Forelimb muscle (tissue), 1 donor: ENCODE results near the gene AK9. TPM values are rescaled to one million over a fixed set of nuclear protein-coding genes. Genes with fewer than 3 reads are reported as not detected.
"Not testable (repeated sequence)": the region's sequence is repeated elsewhere in the genome, so short reads cannot be mapped to it uniquely, and the experiment has no call there.

ENCODE experiments used
- DNase-seq: peaks from one replicate; pipeline ENCODE4 v3.0.0-alpha.2; 2013; ENCODE audit warnings: low read depth
- polyA plus RNA-seq: library from polyadenylated mRNA; unstranded; fragments of 120-200 nt; gene quantifications from one replicate; pipeline ENCODE4 v1.2.1, GENCODE V29; 2013; ENCODE audit not compliant: insufficient read length

AK9 gene
- polyA plus RNA-seq, 1 donor, result 6.5 TPM

- DNase-seq, result peak; percentile 59
These were observed 207.9 kb downstream of the AK9 start, which contains the start of gene ZBTB24 for GRCh38 chr6:109482905-109483734. ZBTB24 (minus strand) TSS chr6:109483219; CDS start chr6:109482026, 1,193 bp downstream.

DNA sequence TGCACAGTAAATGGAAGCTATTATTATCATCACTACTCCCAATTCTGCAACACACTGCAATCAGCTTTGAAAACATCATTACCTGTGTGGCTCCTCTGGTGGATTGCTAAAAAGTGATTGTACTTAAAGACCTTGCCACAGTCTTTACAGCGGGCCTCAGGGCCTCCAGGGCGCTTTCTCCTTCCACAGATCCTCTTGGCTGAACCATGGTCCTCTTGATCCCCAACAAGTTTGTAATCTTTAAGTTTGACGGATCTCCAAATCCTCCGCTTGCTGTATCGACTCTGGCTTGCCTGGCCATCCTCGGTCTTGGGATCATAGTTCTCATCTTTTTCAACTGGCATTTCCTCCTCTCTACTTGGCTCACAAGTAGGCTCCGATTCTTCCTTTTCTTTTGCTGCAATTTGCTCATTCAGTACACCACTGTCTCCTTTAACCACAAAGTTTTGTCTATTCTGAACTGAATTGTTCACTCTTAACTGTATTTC is 210.0 kb downstream of the AK9 start:
- no peak for DNase-seq

DNA sequence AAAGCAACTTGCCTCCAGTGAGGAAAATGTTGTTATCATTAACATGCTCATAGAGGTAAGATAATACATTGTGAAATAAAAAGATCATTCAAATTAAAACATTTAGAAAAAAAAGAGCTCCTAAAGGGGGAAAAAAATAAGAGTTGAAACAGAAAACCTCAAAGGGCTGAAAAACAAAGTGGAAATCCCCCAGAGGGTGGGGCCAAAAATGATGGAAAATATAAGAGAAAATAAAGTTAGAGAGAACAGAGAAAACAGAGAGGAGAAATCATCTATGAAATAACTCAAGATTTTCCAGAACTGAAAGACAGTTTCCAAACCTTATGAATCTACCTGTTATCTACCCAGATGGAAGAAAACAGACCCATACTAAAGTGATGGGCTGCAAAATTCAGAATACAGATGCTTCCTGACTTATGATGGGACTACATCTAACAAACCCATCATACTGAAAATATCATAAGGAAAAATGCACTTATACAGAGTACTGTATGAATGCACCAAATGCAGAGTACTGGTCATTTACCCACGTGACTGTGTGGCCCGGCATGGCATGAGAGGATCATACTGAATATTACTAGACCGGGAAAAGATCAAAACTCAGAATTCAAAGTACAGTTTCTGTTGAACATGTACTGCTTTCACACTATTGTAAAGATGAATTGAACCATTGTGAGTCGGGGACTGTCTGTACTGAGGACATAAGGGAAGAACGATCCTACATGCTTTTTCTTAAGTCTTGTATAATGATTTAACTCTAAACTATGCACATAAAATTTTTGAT is 212.0 kb downstream of the AK9 start:
- DNase-seq, result no peak

DNA sequence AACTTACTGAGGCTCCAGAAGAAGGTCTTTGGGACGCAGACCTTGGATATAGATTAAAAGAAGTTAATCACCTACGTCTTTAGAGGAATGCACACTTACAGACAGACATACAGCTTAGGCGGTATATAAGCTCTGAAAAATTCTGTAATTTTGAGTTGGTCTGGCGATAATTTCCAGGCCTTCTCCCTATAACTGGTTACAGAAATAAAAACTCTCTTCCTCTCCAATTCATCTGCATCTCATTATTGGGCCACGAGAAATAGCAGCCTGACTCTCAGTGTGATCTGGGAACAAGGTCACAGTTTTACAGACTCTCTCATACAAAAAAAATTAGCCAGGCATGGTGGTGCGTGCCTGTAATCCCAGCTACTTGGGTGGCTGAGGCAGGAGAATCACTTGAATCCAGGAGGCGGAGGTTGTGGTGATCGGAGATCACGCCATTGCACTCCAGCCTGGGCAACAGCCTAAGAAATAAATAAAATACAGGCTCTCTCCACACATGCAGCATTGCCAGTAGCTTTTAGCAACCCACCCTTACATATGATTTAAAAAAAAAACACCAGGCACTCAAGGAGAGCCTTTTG is 212.7 kb downstream of the AK9 start:
- no peak for DNase-seq

DNA sequence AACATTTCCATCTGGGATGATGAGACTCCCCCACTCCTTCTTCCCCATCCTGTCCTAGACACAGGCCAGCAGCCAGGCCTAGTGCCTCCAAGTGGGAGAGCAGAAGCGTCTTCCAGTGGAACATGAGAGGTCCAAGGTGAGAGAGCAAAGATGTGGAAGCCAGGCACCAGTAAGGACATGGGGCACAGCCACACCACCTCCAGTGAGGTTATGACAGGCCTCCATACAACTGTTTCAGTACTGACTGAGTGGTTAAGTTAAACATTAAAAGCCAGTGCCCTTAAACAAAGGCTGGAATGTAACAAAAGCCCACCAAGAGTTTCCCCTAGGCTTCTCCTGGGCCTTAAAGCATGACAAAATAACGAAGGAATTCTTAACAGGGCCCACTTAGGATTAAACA is 213.3 kb downstream of the AK9 start:
- no peak for DNase-seq

DNA sequence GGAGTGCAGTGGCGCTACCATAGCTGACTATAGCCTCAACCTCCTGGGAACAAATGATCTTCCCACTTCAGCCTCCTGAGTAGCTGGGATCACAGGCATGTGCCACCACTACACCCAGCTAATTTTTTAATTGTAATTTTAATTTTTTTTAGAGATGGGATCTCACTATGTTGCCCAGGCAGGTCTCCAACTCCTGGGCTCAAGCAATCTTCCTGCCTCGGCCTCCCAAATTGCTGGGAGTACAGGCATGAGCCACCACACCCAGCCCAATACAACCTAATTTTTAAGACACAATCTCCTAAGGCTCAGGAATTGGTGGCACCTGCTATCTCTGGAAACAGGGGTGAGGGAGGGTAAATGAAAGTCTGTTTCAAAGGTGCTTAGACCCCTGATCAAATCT is 213.8 kb downstream of the AK9 start:
- no peak for DNase-seq

DNA sequence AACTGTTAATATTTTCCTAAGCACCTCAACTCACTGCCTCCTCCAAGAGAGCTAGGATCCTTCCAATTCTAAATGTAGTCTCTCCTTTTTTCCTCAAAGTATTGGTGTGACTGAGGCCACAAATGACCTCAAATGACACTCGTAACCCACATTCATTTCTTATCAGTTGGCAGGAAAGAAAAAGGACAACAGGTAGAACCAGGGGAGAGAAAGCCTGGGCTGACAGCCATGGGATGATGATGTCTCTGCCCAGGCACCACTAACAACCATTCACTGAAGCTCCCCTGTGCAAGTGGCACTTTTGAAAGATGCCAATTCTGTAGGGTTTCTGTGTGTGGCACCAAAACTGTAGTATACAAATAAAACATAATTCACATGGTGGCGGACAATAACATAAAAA is 215.4 kb downstream of the AK9 start:
- no peak for DNase-seq

DNA sequence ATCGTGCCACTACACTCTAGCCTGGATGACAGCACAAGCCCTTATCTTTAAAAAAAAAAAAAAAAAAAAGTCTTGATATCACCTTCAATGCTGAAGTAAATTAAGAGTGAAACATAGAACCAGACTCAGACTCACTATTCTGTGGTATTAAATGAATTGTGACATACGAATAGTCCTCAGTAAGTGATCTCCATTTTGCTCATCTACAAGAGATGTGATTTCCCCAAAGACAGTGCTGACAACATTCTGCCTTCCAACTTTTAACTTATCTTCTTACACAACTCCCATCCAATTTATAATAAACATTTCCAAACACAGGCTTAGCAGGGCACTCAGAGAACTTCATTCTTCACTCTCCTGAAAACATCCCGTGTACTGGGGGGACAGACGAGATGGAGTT is 216.0 kb downstream of the AK9 start:
- no peak for DNase-seq

DNA sequence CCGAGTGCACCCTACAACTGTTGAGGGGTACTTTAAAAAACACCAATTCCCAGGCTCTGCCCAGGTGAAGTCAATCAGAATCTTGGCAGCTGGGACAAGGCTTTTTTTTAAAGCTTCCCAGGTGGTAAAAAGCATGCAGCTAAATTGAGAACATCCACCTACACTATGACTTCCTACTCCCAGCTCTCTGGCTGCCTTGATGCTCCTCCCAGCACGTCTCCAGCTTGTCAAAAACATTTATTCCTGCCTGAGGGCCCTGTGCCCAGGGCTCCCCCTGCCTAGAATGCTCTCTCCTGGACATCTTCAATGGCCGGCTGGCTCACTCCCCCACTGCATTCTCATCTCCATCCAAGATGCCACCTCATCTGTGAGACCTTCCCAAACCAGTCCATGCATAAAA is 217.9 kb downstream of the AK9 start:
- DNase-seq, result no peak

DNA sequence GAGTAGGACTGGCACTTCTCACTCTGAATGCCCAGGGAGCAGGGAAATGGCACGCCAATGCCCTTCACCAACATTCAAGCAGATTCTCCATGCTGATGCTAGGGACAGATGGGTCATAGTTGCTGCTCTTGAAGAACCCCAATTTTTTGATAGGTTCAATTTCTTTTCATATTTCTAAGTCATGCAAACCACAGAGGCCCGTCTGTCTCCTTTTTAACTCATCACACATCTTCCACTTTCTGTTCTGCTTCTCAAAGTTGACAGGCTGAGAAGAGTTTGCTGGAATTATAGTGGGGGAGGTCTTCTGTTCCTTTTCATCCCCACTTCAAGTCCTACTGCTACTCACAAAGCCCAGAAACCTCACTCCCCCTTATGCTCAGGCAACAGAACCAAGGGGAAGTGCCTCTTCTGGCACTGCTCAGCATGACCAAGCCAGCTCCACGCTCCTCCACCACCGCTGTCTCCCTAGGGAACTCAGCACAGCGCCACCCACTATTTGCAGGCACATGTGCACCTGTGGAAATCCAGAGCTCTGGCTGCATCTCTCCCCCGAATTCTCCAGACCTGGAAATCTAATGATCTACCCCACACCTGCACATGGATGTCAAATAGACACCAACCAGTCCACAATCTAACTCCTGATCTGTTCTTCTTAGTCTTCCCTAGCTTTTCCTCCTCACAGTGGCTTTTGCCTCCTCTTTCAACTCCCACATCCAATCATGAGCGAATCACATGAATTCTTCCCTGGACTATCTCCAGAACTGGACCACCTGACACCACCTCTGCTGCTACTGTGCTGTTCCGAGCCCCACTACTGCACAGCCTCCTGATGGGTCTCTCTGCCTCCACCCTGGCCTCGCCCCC is 218.6 kb downstream of the AK9 start:
- no peak for DNase-seq

DNA sequence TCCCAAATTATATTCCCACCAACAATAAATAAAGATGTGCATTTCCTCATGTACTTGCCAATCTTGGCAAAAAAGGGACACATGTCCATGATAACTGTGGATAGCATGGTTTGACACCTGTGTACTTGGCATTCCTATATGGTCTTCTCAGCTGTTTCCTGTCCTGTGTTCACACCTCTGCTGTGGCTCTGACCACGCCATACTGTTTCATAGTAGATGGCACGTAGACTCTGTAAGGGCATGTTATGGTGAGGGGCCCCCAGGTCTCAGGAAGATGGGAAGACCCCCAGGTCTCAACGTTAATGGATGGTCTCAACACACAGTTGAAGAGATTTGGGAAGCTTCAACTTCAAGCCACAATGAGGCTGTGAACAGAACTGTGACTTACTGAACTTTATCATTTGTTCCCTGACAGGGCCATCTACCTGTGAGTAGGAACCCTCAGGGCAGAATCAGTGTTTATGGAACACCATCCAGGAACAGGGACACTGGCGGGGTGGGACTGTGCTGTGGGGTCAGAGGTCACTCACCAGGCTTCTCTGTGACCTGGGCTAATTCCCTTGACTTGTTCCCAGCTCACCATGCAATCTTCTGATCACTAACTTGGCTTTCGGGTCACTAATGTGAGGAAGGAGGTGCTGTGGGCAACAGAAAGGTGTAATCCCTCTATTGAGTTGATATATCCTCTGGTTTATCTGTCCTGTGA is 219.7 kb downstream of the AK9 start:
- no peak for DNase-seq

DNA sequence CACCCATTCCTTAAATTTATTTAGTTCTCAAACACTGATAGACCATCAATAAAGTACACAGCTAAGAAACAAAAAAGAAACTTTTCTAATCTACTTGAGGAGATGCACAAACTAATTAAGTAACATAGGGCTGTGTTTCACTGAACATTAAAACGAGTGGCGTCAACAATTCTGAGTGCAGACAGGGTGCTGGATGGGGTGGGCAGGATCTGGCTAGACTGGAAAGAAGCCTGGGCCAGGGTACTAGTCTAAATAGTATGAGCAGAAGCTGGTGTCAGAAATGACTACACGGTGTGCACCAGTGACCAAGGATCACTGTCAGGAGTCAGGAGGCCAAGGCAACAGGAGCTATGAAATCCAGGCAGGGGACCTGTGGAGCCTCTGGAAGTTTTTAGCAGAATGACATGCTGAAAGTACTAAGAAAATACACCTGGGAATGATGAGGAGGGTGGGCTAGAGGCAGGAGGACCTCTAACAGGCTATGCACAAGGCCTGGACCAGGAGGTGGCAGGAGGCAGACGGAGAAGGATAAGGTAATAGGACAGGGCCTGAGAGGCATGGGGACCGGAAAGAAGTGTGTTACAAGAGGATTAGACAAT is 221.3 kb downstream of the AK9 start:
- no peak for DNase-seq

GRCh38 chr6:109467696-109468095 is 223.3 kb downstream of the AK9 start:
- no peak for DNase-seq

- DNase-seq, result no peak
These were observed 224.6 kb downstream of the AK9 start for GRCh38 chr6:109466212-109466923.

DNA sequence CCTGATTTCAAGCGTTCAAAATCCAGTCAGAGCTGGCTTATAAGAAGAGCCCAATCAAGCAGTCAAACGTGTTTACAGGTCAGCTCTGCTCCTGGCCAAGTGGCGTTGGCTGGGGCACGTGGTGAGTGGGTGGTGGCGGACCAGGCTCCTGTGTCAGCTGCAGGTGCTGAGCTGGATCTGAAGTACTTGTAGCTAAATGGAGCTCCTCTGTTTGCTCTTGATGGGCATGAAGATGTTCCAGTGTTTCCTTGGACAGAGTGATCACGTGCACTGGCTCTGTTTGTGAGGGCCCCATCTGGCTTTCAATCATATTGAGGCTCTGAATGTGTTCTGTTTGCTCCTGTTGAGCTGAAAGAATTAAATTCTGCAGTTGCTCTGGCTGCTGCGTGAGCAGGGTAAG is 225.2 kb downstream of the AK9 start:
- no peak for DNase-seq

- DNase-seq, result no peak
These were observed 229.1 kb downstream of the AK9 start for GRCh38 chr6:109461733-109462526.

- DNase-seq, result not testable (repeated sequence)
These were observed 229.8 kb downstream of the AK9 start for GRCh38 chr6:109461205-109461604.

DNA sequence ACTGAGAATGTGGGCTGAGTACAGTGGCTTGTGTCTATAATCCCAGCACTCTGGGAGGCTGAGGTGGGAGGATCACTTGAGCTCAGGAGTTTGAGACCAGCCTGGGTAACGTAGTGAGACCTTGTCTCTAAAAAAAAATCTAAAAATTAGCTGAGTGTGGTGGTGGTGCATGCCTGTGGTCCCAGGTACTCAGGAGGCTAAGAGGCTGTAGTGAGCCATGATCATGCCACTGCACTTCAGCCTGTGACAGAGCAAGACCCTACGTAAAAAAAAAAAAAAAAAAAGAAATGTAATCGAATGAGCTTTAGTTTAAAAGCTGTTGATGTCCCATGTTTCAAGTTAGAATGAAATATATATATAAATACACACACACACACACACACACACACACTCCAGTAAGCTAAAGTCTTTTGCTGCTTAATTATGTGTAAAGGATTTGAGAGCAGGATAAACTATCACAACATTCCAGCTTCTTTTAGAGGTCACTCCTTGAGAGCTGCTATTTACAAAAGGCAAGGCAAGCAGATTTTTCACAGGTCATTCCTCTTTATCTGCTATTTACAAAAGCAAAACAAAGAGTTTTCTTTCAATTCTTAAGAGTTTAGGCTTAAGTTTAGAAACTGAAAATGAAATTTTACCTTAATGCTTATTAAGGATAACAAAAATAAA is 230.7 kb downstream of the AK9 start:
- no peak for DNase-seq
